Keratinocyte (primary cell): ENCODE results near the gene SULT2B1. TPM values are rescaled to one million over a fixed set of nuclear protein-coding genes. Genes with fewer than 3 reads are reported as not detected.

Experiments used
- DNase-seq: peaks from one replicate; pipeline ENCODE4 v3.0.0-alpha.2; 2011; ENCODE audit warnings: low read depth, missing footprints, low spot score
- FAIRE-seq: peaks from 2 replicates; lab custom pipeline; 2011; peaks lifted over from hg19 to GRCh38; lab: Jason Lieb, UNC
- H2AFZ ChIP-seq: 2 replicates; pipeline ENCODE4 v1.6.0; 2012; ENCODE audit warnings: low read length, control low read depth, inconsistent platforms; ENCODE audit not compliant: control insufficient read depth
- H3K27ac ChIP-seq: 2 replicates; pipeline ENCODE4 v1.5.1; 2011; ENCODE audit warnings: low read length; ENCODE audit not compliant: control insufficient read depth, insufficient read depth
- H3K27me3 ChIP-seq: 3 replicates; pipeline ENCODE4 v1.6.0; 2011; ENCODE audit warnings: low read length; ENCODE audit not compliant: control insufficient read depth, insufficient read depth; ENCODE audit errors: extremely low read depth
- H3K36me3 ChIP-seq, 2 experiments: 2 replicates in 1 of 2; 3 replicates in 1 of 2; pipeline ENCODE4 v1.5.1; 2011; ENCODE audit warnings: low read length in 2 of 2, mild to moderate bottlenecking in 1 of 2; ENCODE audit not compliant: control insufficient read depth in 2 of 2, insufficient read depth in 2 of 2; ENCODE audit errors: extremely low read depth in 1 of 2
- H3K4me1 ChIP-seq: 3 replicates; pipeline ENCODE4 v1.5.1; 2011; ENCODE audit warnings: low read length; ENCODE audit not compliant: control insufficient read depth, insufficient read depth; ENCODE audit errors: extremely low read depth
- H3K4me2 ChIP-seq: 3 replicates; pipeline ENCODE4 v1.6.0; 2011; ENCODE audit warnings: low read depth, low read length; ENCODE audit not compliant: control insufficient read depth, insufficient read depth; ENCODE audit errors: extremely low read depth
- H3K4me3 ChIP-seq, 3 experiments: fragments of 200-600 bp in 1 of 3; sonication (generic) in 1 of 3; 2 replicates in 2 of 3; 3 replicates in 1 of 3; pipeline ENCODE4 v1.5.1; 2011 to 2016; ENCODE audit warnings: low read length in 3 of 3, mild to moderate bottlenecking in 3 of 3, control low read depth in 2 of 3, inconsistent platforms in 1 of 3, low read depth in 1 of 3, mixed read lengths in 1 of 3, mixed run types in 1 of 3, moderate library complexity in 1 of 3; ENCODE audit not compliant: control insufficient read depth in 2 of 3, insufficient read depth in 2 of 3; ENCODE audit errors: extremely low read depth in 1 of 3
- H3K79me2 ChIP-seq: 2 replicates; pipeline ENCODE4 v1.6.0; 2012; ENCODE audit warnings: low read length; ENCODE audit not compliant: control insufficient read depth, insufficient read depth
- H3K9ac ChIP-seq: 3 replicates; pipeline ENCODE4 v1.6.0; 2011; ENCODE audit warnings: low read length; ENCODE audit not compliant: control insufficient read depth, insufficient read depth; ENCODE audit errors: extremely low read depth
- H3K9me1 ChIP-seq: 3 replicates; pipeline ENCODE4 v1.6.0; 2011; ENCODE audit warnings: low read length; ENCODE audit not compliant: control insufficient read depth, insufficient read depth; ENCODE audit errors: extremely low read depth
- H3K9me3 ChIP-seq: 2 replicates; pipeline ENCODE4 v1.5.1; 2012; ENCODE audit warnings: low read depth, low read length; ENCODE audit not compliant: control insufficient read depth
- H4K20me1 ChIP-seq: 3 replicates; pipeline ENCODE4 v1.6.0; 2011; ENCODE audit warnings: low read length; ENCODE audit not compliant: control insufficient read depth, insufficient read depth; ENCODE audit errors: extremely low read depth
- CTCF ChIP-seq, 3 experiments: IDR thresholded peaks in 1 of 3; conservative IDR thresholded peaks in 1 of 3; optimal IDR thresholded peaks in 1 of 3; 2 replicates in 2 of 3; 3 replicates in 1 of 3; pipeline versions ENCODE3 to v1.5.1; 2011; ENCODE audit warnings: low read length in 3 of 3, mild to moderate bottlenecking in 3 of 3, moderate library complexity in 2 of 3, control low read depth in 1 of 3, inconsistent platforms in 1 of 3; ENCODE audit not compliant: insufficient read depth in 2 of 3; ENCODE audit errors: extremely low read depth in 1 of 3
- EZH2 ChIP-seq: IDR thresholded peaks from one replicate; pipeline ENCODE4 v1.6.1; 2012; ENCODE audit warnings: inconsistent platforms, mild to moderate bottlenecking, low read length, moderate library complexity
- dilution Hi-C: fragments of 300-500 bp; cut with MboI; formaldehyde crosslinking; loops from one replicate; pipeline ENCODE4 v1.7.0; 2020; ENCODE audit warnings: low sequenced_read_pairs; ENCODE audit not compliant: extremely low pct_ligation_motif_present
- polyA plus RNA-seq, 5 experiments: library from polyadenylated mRNA; depleted of rRNA in 3 of 5; stranded (reverse) in 3 of 5; stranded (forward) in 1 of 5; unstranded in 1 of 5; fragments of >200 nt; gene quantifications; 1 replicate in 1 of 5; 2 replicates in 3 of 5; 3 replicates in 1 of 5; pipeline versions ENCODE4 v1.2.1 to v1.2.3, GENCODE V29; 2011 to 2012; ENCODE audit warnings: missing spikeins in 2 of 5, low read depth in 1 of 5, low replicate concordance in 1 of 5

The SULT2B1 gene
- polyA plus RNA-seq, 1 donor (not counting 4 experiments of a cell fraction or from before 2014, with no cell fraction given) = 6.0 TPM

DNA sequence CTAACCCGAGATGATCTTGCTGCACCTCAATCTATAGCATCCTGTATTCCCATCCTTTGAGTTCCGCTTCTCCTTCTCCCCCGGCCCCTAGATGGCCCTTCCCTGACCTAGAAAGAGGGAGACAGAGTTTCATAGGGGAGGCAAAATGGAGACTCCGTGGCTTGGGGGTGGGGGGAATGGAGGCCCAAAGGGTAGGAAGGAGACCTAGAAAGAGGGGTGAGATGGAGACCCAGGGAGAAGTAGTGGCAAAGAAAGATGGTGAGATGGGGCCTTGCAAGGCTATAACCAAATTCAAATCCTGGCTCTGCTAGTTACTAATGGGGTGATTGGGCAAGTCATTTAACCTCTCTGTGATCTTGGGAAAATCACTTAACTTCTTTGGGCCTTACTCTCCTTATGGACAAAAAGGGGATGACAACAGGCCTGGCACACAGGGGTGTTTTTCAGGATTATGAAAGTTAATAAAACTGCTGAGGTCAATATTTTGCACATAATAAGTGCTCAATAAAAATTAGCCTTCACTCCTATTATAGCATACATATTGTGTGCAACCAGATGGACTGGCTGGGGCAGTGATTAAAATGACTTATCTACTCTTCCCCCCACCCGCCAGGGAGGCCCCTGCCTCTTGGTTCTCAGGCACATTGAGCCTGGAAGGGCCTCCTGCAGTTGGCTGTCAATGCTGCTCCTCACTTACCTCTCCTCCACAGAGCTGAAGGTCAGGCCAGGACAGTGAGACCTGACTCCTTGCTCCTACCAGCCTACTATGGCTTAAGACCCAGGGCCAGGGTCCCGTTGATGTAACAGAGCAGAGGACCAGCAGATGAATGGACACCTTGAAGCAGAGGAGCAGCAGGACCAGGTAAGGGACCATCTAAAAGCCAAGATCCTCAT, 68.0 kb downstream of the SULT2B1 start:
- H2AFZ ChIP-seq = peak overlapping the region; percentile 82
- H3K36me3 ChIP-seq = peaks cover 20 to 38% of the 10 kb centered on the region in 2 experiments
- H3K9ac ChIP-seq = peak overlapping the region; percentile 98
- TF ChIP-seq EZH2 (no peak), CTCF (optimal IDR thresholded peaks at IDR 0.05 in 1 of 3, IDR thresholded peaks at IDR 0.05 in 1 of 3, conservative IDR thresholded peaks at IDR 0.05 in 1 of 3; ENCODE audit: extremely low read depth in 1 of 3, insufficient read depth in 2 of 3, low read length in 3 of 3) (peak in 1 of 3 experiments; percentile 3)
- H3K4me3 ChIP-seq = peak overlapping the region; percentile 83 to 91 (median 87)
- H3K79me2 ChIP-seq = peaks cover 39% of the 10 kb centered on the region
- FAIRE-seq (no peak), DNase-seq (no peak)
- peaks cover 46% of the 10 kb centered on the region for H3K4me1 ChIP-seq
- dilution Hi-C loops = no loop called here
- no peaks in the 10 kb centered on the region for H3K27me3 ChIP-seq
- peaks cover 32% of the 10 kb centered on the region for H4K20me1 ChIP-seq
- H3K9me3 ChIP-seq = no peaks in the 10 kb centered on the region
- H3K9me1 ChIP-seq = peaks cover 5% of the 10 kb centered on the region
- peak overlapping the region; percentile 85 for H3K4me2 ChIP-seq
- peak overlapping the region; percentile 88 for H3K27ac ChIP-seq

- H3K9ac ChIP-seq = peak overlapping the region; percentile 78
- H3K27me3 ChIP-seq = no peaks in the 10 kb centered on the region
- H3K27ac ChIP-seq = peak overlapping the region; percentile 78
- no peaks in the 10 kb centered on the region for H3K9me1 ChIP-seq
- peak overlapping the region; percentile 98 for H3K4me2 ChIP-seq
- FAIRE-seq (peak; percentile 17), DNase-seq (no peak)
- peaks cover 6% of the 10 kb centered on the region for H3K79me2 ChIP-seq
- TF ChIP-seq EZH2 (no peak), CTCF (optimal IDR thresholded peaks at IDR 0.05 in 1 of 3, IDR thresholded peaks at IDR 0.05 in 1 of 3, conservative IDR thresholded peaks at IDR 0.05 in 1 of 3; ENCODE audit: extremely low read depth in 1 of 3, insufficient read depth in 2 of 3, low read length in 3 of 3) (no peak)
- H3K36me3 ChIP-seq = peaks cover 1 to 4% of the 10 kb centered on the region in 2 experiments
- no peaks in the 10 kb centered on the region for H4K20me1 ChIP-seq
- H3K4me1 ChIP-seq = peaks cover 23% of the 10 kb centered on the region
- peak overlapping the region; percentile 7 to 73 (median 66) for H3K4me3 ChIP-seq
- dilution Hi-C loops = no loop called here
- H2AFZ ChIP-seq = peak overlapping the region; percentile 93
- no peaks in the 10 kb centered on the region for H3K9me3 ChIP-seq
Measured at GRCh38 chr19:48623556-48624066, 71.6 kb downstream of the SULT2B1 start.
